HG02884 (cell line): ENCODE data around the gene SMIM23.

Source experiments
- ATAC-seq: cut with Tn5 transposase; IDR thresholded peaks from one replicate; pipeline ENCODE4 v1.9.1; 2021; ENCODE audit warnings: mild to moderate bottlenecking, moderate library complexity; ENCODE audit not compliant: unreplicated experiment

The SMIM23 gene

DNA sequence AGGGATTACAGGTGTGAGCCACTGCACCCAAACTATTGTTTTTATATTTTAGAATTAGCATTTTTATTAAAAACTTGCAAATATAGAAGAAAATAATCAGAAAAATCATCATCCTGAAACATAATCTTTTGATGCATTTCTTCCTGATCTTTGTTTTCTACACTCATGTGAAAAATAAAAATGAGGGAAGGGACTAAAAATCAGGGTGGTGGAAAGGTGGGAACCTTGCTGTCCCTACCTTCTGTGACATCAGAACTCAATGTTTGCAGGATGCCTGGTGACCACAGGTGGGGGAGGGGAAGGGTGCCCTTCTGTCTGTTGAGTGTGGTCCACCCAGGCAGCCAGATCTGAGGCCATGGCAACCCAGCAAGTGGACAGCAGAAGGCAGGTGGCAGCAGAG lies at the start of gene SMIM23:
Gene SMIM23 (plus strand): TSS at position 301 of the 400 bp plus-strand sequence. CDS start 55 bp downstream, at position 356.
- no peak for ATAC-seq

DNA sequence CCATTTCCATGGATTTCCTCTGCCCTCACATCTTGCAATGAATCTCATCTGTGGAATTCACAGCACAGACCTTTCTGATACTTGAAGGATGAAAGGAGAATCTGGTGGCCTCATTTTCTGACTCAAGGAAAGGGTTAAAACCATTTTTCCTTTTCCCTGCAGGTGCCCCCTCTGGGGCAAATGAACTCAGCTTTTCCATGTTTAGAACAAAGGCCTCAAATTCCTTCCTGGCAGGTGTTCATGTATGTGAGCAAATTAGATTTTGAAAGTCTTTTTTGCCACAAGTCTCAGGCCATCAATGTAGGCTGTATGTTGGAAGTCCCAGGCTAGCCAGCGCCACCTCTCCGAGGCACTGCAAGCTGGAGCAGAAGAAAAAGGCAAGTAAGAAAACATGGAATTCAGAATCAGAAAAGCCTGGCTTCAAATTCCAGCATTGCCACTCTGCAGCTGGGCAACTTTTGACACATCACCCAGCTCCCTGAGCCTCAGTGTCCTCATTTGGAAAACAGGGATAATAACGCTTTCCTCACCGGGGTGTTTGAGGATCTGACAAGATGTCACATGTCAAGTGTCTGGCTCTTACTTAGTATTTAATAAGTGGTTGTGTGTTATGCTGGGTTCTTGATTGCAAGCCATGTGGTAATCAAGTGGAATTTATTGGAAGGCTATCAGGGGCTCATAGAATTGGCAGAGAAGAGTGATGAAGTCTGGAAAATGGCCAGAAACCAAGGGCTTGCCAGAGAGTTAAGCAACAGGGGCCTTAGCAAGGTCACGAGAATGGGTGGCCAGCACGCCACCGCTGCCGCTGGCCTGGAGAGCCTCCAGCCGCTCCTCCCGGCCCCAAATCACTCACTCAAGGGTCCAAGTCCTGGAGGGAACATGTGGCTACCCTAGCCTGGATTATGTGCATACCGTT lies 48.4 kb upstream of the SMIM23 start:
- no peak for ATAC-seq

- no peak for ATAC-seq
Measured at GRCh38 chr5:171738501-171738900, 47.1 kb upstream of the SMIM23 start.

DNA sequence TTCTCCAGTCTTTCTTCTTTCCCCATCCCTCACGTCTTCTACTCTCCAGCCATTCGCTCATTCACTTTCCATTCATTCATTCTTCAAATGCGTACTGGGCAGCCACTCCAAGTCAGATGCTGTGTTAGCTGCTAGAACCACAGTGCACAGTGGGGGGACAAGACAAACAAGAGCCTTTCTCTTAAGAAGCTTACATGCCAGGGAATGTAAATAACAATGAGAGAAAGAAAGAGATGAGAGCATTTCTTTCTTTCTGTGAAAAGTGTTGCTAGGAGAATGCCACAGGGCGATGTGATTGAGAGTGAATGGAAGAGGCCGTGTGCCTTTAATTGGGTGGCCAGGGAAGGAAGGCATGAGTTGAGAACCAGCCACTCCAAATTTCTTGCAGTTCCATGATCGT lies 46.3 kb upstream of the SMIM23 start:
- ATAC-seq = no peak

- ATAC-seq = no peak
Measured at GRCh38 chr5:171743436-171744076, 42.1 kb upstream of the SMIM23 start.

- ATAC-seq = no peak
Measured at GRCh38 chr5:171744264-171744663, 41.4 kb upstream of the SMIM23 start.

GRCh38 chr5:171744882-171745281 lies 40.7 kb upstream of the SMIM23 start:
- ATAC-seq = no peak

DNA sequence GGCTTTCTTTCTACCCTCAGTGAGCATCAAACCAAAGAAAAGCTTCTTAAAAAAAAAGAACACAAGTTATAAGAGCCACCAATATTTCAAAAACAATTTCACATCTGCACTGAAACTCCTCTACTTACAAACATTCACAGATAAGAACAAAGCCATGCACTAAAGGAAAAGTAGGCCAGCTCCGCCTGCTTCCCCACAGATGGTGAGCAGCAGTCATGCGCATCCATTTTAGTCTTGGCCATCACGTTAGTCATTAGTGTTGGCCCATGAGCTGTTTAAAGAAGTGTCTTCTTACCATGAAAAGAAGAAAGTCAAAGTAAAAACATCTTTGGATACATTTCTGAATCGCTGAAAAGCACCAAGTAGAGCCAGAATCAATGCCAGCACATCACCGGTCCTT lies 40.0 kb upstream of the SMIM23 start:
- no peak for ATAC-seq

- ATAC-seq = no peak
Measured at GRCh38 chr5:171747061-171747859, 38.4 kb upstream of the SMIM23 start.

GRCh38 chr5:171748720-171749119 lies 36.9 kb upstream of the SMIM23 start:
- no peak for ATAC-seq

DNA sequence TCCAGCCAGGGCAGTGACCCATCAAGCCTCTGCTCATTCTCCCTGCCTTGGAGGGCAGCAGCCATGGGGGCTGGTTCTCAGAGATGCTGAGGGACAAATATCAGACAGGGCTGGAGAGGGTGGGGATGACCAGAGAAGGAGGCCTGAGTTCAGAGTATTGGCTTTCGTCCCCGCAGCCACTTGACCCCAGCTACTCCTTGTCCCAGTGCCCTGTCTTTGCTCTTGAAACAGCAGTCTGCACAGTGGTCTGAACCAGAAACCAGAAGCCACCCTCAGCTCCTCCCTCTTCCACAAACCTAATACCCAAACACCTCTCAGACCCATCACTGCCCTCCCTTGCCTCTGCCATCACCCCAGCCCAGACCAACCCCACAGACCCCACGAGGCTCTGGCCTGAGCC lies 36.3 kb upstream of the SMIM23 start:
- ATAC-seq = no peak

GRCh38 chr5:171750311-171750788 lies 35.3 kb upstream of the SMIM23 start:
- no peak for ATAC-seq

GRCh38 chr5:171755354-171755821 lies 30.2 kb upstream of the SMIM23 start:
- ATAC-seq = no peak

- no peak for ATAC-seq
Measured at GRCh38 chr5:171757853-171758535, 27.6 kb upstream of the SMIM23 start.

DNA sequence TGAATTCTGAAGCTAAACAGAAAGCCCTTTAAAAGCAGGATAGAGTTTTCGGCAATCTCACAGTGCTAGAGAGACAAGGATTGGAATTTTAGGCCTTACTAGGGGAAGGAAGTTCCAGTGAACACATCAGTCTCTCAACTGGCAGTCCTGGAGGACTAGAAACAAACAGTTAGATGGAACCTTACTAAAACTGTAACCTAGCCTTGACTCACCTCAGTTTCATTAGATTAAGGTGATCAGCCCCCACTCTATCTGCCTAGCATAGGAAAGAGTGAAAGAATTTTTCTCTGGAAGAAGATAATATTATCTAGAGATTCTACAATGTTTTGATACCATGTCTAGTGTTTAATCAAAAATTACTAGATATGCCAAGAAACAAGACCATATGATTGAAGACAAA lies 25.8 kb upstream of the SMIM23 start:
- no peak for ATAC-seq

GRCh38 chr5:171762021-171762608 lies 23.5 kb upstream of the SMIM23 start:
- ATAC-seq = no peak

DNA sequence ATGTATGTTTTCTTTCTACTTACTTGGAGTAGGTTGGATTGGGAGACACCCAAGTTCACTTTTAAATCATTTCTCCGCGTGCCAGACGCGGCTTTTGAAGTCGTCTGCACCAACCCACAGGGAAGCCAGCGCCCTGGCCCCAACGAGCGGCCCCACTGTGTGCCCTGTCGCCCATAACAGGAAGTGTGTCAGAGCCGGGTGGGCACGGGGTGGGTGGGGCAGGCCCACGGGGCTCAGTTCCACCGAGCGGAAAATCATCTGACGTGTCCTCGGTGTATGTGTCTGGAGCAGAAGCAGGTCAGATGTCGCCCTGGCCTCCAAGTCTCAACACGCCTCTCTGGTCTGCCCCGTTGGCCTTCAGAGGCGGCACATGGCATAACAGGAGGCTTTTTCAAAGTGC lies 22.7 kb upstream of the SMIM23 start:
- no peak for ATAC-seq

GRCh38 chr5:171764265-171764664 lies 21.4 kb upstream of the SMIM23 start:
- ATAC-seq = no peak

DNA sequence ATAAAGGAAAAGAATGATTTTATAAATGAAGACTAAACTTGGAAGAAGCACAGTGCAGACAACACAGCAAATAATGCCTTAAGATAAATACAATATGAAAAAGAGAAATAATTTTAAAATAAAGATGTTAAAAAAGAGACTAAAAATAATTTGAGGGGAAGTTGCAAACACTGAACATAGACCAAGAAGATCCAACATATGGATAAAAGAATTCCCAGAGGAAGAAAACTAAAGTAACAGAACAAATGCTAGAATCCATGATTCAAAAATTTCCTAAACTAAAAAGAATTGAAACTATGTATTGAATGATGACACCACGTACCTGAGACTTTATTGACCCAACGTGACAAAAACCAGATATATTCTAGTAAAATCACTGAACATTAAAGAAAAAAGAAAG lies 18.7 kb upstream of the SMIM23 start:
- ATAC-seq = no peak

- ATAC-seq = no peak
Measured at GRCh38 chr5:171770153-171770552, 15.5 kb upstream of the SMIM23 start.
